Stomach smooth muscle (tissue), 2 donors: ENCODE data around the gene CCDC27.

Source experiments
- H3K27ac ChIP-seq: one replicate; pipeline ENCODE4 v1.7.0; 2013; ENCODE audit warnings: mild to moderate bottlenecking, low read length, inconsistent platforms
- H3K27me3 ChIP-seq, 2 donors: one replicate each; pipeline ENCODE4 v1.7.0; 2013; ENCODE audit warnings: low read length in 2 of 2; ENCODE audit not compliant: insufficient read depth in 2 of 2, control insufficient read depth in 1 of 2
- H3K36me3 ChIP-seq, 2 donors: one replicate each; pipeline ENCODE4 v1.7.0; 2013; ENCODE audit warnings: low read length in 2 of 2; ENCODE audit not compliant: control insufficient read depth in 2 of 2, insufficient read depth in 2 of 2
- H3K4me1 ChIP-seq: one replicate; pipeline ENCODE4 v1.7.0; 2013; ENCODE audit warnings: low read length; ENCODE audit not compliant: control insufficient read depth, insufficient read depth
- H3K4me3 ChIP-seq, 2 donors: one replicate each; pipeline ENCODE4 v1.7.0; 2013; ENCODE audit warnings: low read length in 2 of 2
- H3K9ac ChIP-seq, 2 donors: one replicate each; pipeline ENCODE4 v1.7.0; 2013; ENCODE audit warnings: low read length in 2 of 2, mild to moderate bottlenecking in 1 of 2
- H3K9me3 ChIP-seq, 2 donors: one replicate each; pipeline ENCODE4 v1.7.0; 2013; ENCODE audit warnings: low read length in 2 of 2; ENCODE audit not compliant: control insufficient read depth in 2 of 2
- donor health status: healthy.
- donor health status: Pancreatic carcinoma.

CCDC27 gene

GRCh38 chr1:3732434-3733093 lies 19.7 kb upstream of the CCDC27 start:
- Histone ChIP-seq H3K9me3 (no peaks in the 10 kb centered on the region), H3K36me3 (peaks cover 0 to 2% of the 10 kb centered on the region in 2 donors), H3K27ac (no peak overlapping the region), H3K27me3 (peaks cover 25 to 27% of the 10 kb centered on the region in 2 donors), H3K4me1 (peaks cover 10% of the 10 kb centered on the region), H3K4me3 (no peak overlapping the region), H3K9ac (no peak overlapping the region)

- Histone ChIP-seq H3K9ac (no peak overlapping the region), H3K36me3 (peaks cover 0 to 8% of the 10 kb centered on the region in 2 donors), H3K27ac (no peak overlapping the region), H3K4me1 (peaks cover 10% of the 10 kb centered on the region), H3K9me3 (no peaks in the 10 kb centered on the region), H3K27me3 (peaks cover 25 to 27% of the 10 kb centered on the region in 2 donors), H3K4me3 (no peak overlapping the region)
These were observed 19.0 kb upstream of the CCDC27 start for GRCh38 chr1:3733094-3733882.

GRCh38 chr1:3733883-3734589 lies 18.2 kb upstream of the CCDC27 start:
- Histone ChIP-seq H3K9ac (no peak overlapping the region), H3K27ac (no peak overlapping the region), H3K27me3 (peaks cover 22 to 27% of the 10 kb centered on the region in 2 donors), H3K4me3 (no peak overlapping the region), H3K9me3 (no peaks in the 10 kb centered on the region), H3K36me3 (peaks cover 7 to 14% of the 10 kb centered on the region in 2 donors), H3K4me1 (peaks cover 10% of the 10 kb centered on the region)

- H3K9me3 ChIP-seq: no peaks in the 10 kb centered on the region
- peaks cover 20 to 27% of the 10 kb centered on the region in 2 donors for H3K27me3 ChIP-seq
- no peak overlapping the region for H3K4me3 ChIP-seq
- H3K9ac ChIP-seq: no peak overlapping the region
- peaks cover 10% of the 10 kb centered on the region for H3K4me1 ChIP-seq
- peaks cover 8 to 16% of the 10 kb centered on the region in 2 donors for H3K36me3 ChIP-seq
- no peak overlapping the region for H3K27ac ChIP-seq
These were observed 17.6 kb upstream of the CCDC27 start for GRCh38 chr1:3734602-3735001.

- Histone ChIP-seq H3K36me3 (peaks cover 12 to 20% of the 10 kb centered on the region in 2 donors), H3K27ac (no peak overlapping the region), H3K4me3 (no peak overlapping the region)
These were observed 17.1 kb upstream of the CCDC27 start for GRCh38 chr1:3735027-3735681.

GRCh38 chr1:3735688-3736087 lies 16.6 kb upstream of the CCDC27 start:
- Histone ChIP-seq H3K4me3 (no peak overlapping the region), H3K9ac (no peak overlapping the region), H3K36me3 (peaks cover 12 to 20% of the 10 kb centered on the region in 2 donors), H3K27ac (no peak overlapping the region), H3K27me3 (peaks cover 16 to 21% of the 10 kb centered on the region in 2 donors), H3K4me1 (peaks cover 10% of the 10 kb centered on the region), H3K9me3 (no peaks in the 10 kb centered on the region)

More at GRCh38 chr1:3735027-3735681, 17.1 kb upstream of the CCDC27 start:
- H3K4me1 ChIP-seq: peaks cover 10% of the 10 kb centered on the region
- H3K27me3 ChIP-seq: peaks cover 18 to 24% of the 10 kb centered on the region in 2 donors
- H3K9me3 ChIP-seq: no peaks in the 10 kb centered on the region
- no peak overlapping the region for H3K9ac ChIP-seq

- H3K9ac ChIP-seq: no peak overlapping the region
- H3K36me3 ChIP-seq: peaks cover 12 to 20% of the 10 kb centered on the region in 2 donors
- no peaks in the 10 kb centered on the region for H3K9me3 ChIP-seq
- no peak overlapping the region for H3K4me3 ChIP-seq
- no peak overlapping the region for H3K27ac ChIP-seq
- peaks cover 13 to 19% of the 10 kb centered on the region in 2 donors for H3K27me3 ChIP-seq
- H3K4me1 ChIP-seq: peaks cover 10% of the 10 kb centered on the region
These were observed 16.1 kb upstream of the CCDC27 start for GRCh38 chr1:3736131-3736561.

- Histone ChIP-seq H3K27ac (no peak overlapping the region), H3K4me3 (no peak overlapping the region), H3K9me3 (no peaks in the 10 kb centered on the region), H3K36me3 (peaks cover 12 to 24% of the 10 kb centered on the region in 2 donors), H3K4me1 (peaks cover 10% of the 10 kb centered on the region), H3K27me3 (peaks cover 11 to 16% of the 10 kb centered on the region in 2 donors), H3K9ac (no peak overlapping the region)
These were observed 15.5 kb upstream of the CCDC27 start for GRCh38 chr1:3736708-3737107.

GRCh38 chr1:3738943-3739342 lies 13.3 kb upstream of the CCDC27 start:
- Histone ChIP-seq H3K36me3 (peaks cover 17 to 34% of the 10 kb centered on the region in 2 donors), H3K27me3 (no peaks in the 10 kb centered on the region), H3K27ac (no peak overlapping the region), H3K4me1 (no peaks in the 10 kb centered on the region), H3K9me3 (no peaks in the 10 kb centered on the region), H3K9ac (no peak overlapping the region), H3K4me3 (no peak overlapping the region)

- H3K27ac ChIP-seq: no peak overlapping the region
- no peaks in the 10 kb centered on the region for H3K27me3 ChIP-seq
These were observed 12.2 kb upstream of the CCDC27 start for GRCh38 chr1:3740042-3740441.

More at GRCh38 chr1:3740042-3740441, 12.2 kb upstream of the CCDC27 start:
- Histone ChIP-seq H3K9ac (no peak overlapping the region), H3K4me1 (peaks cover 4% of the 10 kb centered on the region), H3K9me3 (no peaks in the 10 kb centered on the region), H3K36me3 (peaks cover 17 to 34% of the 10 kb centered on the region in 2 donors), H3K4me3 (no peak overlapping the region)
